K562 (cell line): ENCODE measurements around the gene FAM168B. TPM values are rescaled to one million over a fixed set of nuclear protein-coding genes. Genes with fewer than 3 reads are reported as not detected.

ENCODE experiments used
- ATAC-seq: fragments of 200-7000 bp; cut with Tn5 transposase; 3 replicates; pipeline ENCODE4 v1.9.1; 2020; ENCODE audit warnings: moderate library complexity
- BruUV-seq: library from RNA; stranded (reverse); fragments of 400-500 nt; replicated peaks from 2 replicates; lab custom pipeline; 2021; lab: Mats Ljungman, UMichigan
- CTCF ChIA-PET: fragments of 300-600 bp; formaldehyde crosslinking; extraction: SDS; loops from one replicate; lab custom pipeline; 2021; ENCODE audit warnings: low intra/inter-chr PET ratio; lab: Yijun Ruan, JAX
- POLR2A ChIA-PET: fragments of 300-600, 350-650 bp; sonication (Branson Sonifier 250); formaldehyde crosslinking; extraction: SDS; loops from one replicate; lab custom pipeline; 2021; ENCODE audit warnings: antibody characterized with exemption, inconsistent platforms; lab: Yijun Ruan, JAX
- DNase-seq, 4 experiments: peaks; one replicate each; pipeline versions ENCODE4 v3.0.0 to v3.0.0-alpha.2; 2011 to 2018; ENCODE audit warnings: low spot score in 3 of 4, mixed read lengths in 3 of 4; ENCODE audit errors: extremely low read depth in 1 of 4
- FAIRE-seq: peaks from 2 replicates; lab custom pipeline; 2011; peaks lifted over from hg19 to GRCh38; lab: Jason Lieb, UNC
- H2AFZ ChIP-seq: 2 replicates; pipeline ENCODE4 v1.6.0; 2011; ENCODE audit warnings: low read depth, low read length, control low read depth, inconsistent platforms
- H3K27ac ChIP-seq: fragments of 200-600 bp; 3 replicates; pipeline ENCODE4 v1.8.0; 2011; ENCODE audit warnings: low read depth, mild to moderate bottlenecking, control low read depth, inconsistent platforms, low read length, moderate library complexity, mixed read lengths; ENCODE audit errors: extremely low read depth
- H3K27me3 ChIP-seq, 2 experiments: fragments of 300-600 bp in 1 of 2; 2 replicates in 1 of 2; 3 replicates in 1 of 2; pipeline versions ENCODE4 v1.6.0 to v1.8.0; 2011; ENCODE audit warnings: inconsistent platforms in 2 of 2, low read length in 2 of 2, mild to moderate bottlenecking in 1 of 2, mixed read lengths in 1 of 2, moderate library complexity in 1 of 2; ENCODE audit not compliant: control insufficient read depth in 2 of 2, insufficient read depth in 2 of 2
- H3K36me3 ChIP-seq: fragments of 300-600 bp; 3 replicates; pipeline ENCODE4 v1.8.0; 2011; ENCODE audit warnings: mild to moderate bottlenecking, low read length, inconsistent platforms; ENCODE audit not compliant: control insufficient read depth, insufficient read depth
- H3K4me1 ChIP-seq, 2 experiments: fragments of 200-600 bp in 1 of 2; replicated peaks in 1 of 2; 2 replicates in 1 of 2; 3 replicates in 1 of 2; pipeline versions ENCODE4 v1.5.1 to v1.8.0; 2011; ENCODE audit warnings: inconsistent platforms in 2 of 2, low read length in 2 of 2, mild to moderate bottlenecking in 1 of 2, mixed read lengths in 1 of 2, moderate library complexity in 1 of 2; ENCODE audit not compliant: control insufficient read depth in 2 of 2, insufficient read depth in 2 of 2
- H3K4me2 ChIP-seq: 2 replicates; pipeline ENCODE4 v1.6.1; 2011; ENCODE audit warnings: low read length, control low read depth, inconsistent platforms, mixed read lengths; ENCODE audit not compliant: insufficient read depth
- H3K4me3 ChIP-seq: fragments of 200-600 bp; sonication (generic), shearing (Covaris generic); 2 replicates; pipeline ENCODE4 v1.5.1; 2016; ENCODE audit warnings: control low read depth, inconsistent platforms
- H3K79me2 ChIP-seq: fragments of 200-600 bp; 3 replicates; pipeline ENCODE4 v1.8.0; 2011; ENCODE audit warnings: low read length, inconsistent platforms; ENCODE audit not compliant: control insufficient read depth, insufficient read depth
- H3K9ac ChIP-seq, 2 experiments: 2 replicates each; pipeline versions ENCODE4 v1.6.0 to v1.6.1; 2011; ENCODE audit warnings: low read depth in 2 of 2, low read length in 2 of 2, control low read depth in 1 of 2, inconsistent platforms in 1 of 2, mild to moderate bottlenecking in 1 of 2, mixed read lengths in 1 of 2; ENCODE audit not compliant: insufficient read depth in 1 of 2
- H3K9me1 ChIP-seq: one replicate; pipeline ENCODE4 v1.6.0; 2011; ENCODE audit warnings: inconsistent platforms, mild to moderate bottlenecking, low read length, moderate library complexity; ENCODE audit not compliant: control insufficient read depth, insufficient read depth
- H3K9me3 ChIP-seq: replicated peaks from 2 replicates; pipeline ENCODE4 v1.5.1; 2011; ENCODE audit warnings: low read depth, low read length, inconsistent platforms; ENCODE audit not compliant: control insufficient read depth, insufficient read depth
- H4K20me1 ChIP-seq: replicated peaks from 2 replicates; pipeline ENCODE4 v1.6.1; 2011; ENCODE audit warnings: low read length, inconsistent platforms, mixed read lengths; ENCODE audit not compliant: control insufficient read depth, insufficient read depth
- NR0B1 ChIP-seq: fragments of 450-650 bp; IDR thresholded peaks from one replicate; pipeline ENCODE4 v1.6.1; 2018; ENCODE audit warnings: mild to moderate bottlenecking, moderate library complexity; ENCODE audit not compliant: partially characterized antibody
- PCBP1 ChIP-seq: fragments of 200-400 bp; formaldehyde crosslinking; IDR thresholded peaks from 2 replicates; pipeline ENCODE4 v1.6.1; 2018; ENCODE audit warnings: mild to moderate bottlenecking, low read depth, low read length; ENCODE audit not compliant: poor library complexity, severe bottlenecking
- PHTF2 ChIP-seq: fragments of 250-450 bp; sonication (Bioruptor Pico); IDR thresholded peaks from 2 replicates; pipeline ENCODE4 v1.5.0; 2021; ENCODE audit warnings: mild to moderate bottlenecking
- PREB ChIP-seq: sonication (generic); formaldehyde crosslinking; IDR thresholded peaks from 2 replicates; pipeline ENCODE4 v1.8.1; 2023; ENCODE audit warnings: mild to moderate bottlenecking, missing genetic modification reagents
- RBM25 ChIP-seq: fragments of 200-400 bp; formaldehyde crosslinking; IDR thresholded peaks from 2 replicates; pipeline ENCODE4 v1.6.1; 2018; ENCODE audit warnings: low read length, low read depth, moderate library complexity; ENCODE audit not compliant: severe bottlenecking
- SIN3A ChIP-seq, 2 experiments: fragments of 150-350 bp in 1 of 2; IDR thresholded peaks; 2 replicates each; pipeline ENCODE4 v1.6.1; 2011 to 2016; ENCODE audit warnings: borderline replicate concordance in 2 of 2, low read depth in 2 of 2, low read length in 2 of 2, mild to moderate bottlenecking in 2 of 2, moderate library complexity in 2 of 2; ENCODE audit not compliant: control insufficient read depth in 1 of 2
- TRIM25 ChIP-seq: fragments of 450-650 bp; IDR thresholded peaks from 2 replicates; pipeline ENCODE4 v1.7.0; 2016; ENCODE audit warnings: borderline replicate concordance
- TSC22D4 ChIP-seq: fragments of 450-650 bp; IDR thresholded peaks from 2 replicates; pipeline ENCODE4 v1.6.1; 2016; ENCODE audit warnings: missing genetic modification characterization, missing biosample characterization, control low read depth
- XRCC3 ChIP-seq: fragments of 450-650 bp; IDR thresholded peaks from 2 replicates; pipeline ENCODE4 v1.6.1; 2017; ENCODE audit warnings: mild to moderate bottlenecking, moderate library complexity
- ZBTB43 ChIP-seq: sonication (generic); formaldehyde crosslinking; IDR thresholded peaks from 2 replicates; pipeline ENCODE4 v1.8.0; 2023; ENCODE audit warnings: mild to moderate bottlenecking, missing genetic modification reagents
- ZBTB9 ChIP-seq: fragments of 450-650 bp; formaldehyde crosslinking; IDR thresholded peaks from 2 replicates; pipeline ENCODE4 v1.4.0; 2020; ENCODE audit warnings: mild to moderate bottlenecking, moderate library complexity
- ZNF347 ChIP-seq: fragments of 450-650 bp; formaldehyde crosslinking; IDR thresholded peaks from 2 replicates; pipeline ENCODE4 v1.4.0; 2020; ENCODE audit warnings: low read depth, mild to moderate bottlenecking, moderate library complexity
- ZNF551 ChIP-seq: fragments of 250-450 bp; sonication (Bioruptor Pico); IDR thresholded peaks from 2 replicates; pipeline ENCODE4 v1.5.0; 2021; ENCODE audit warnings: mild to moderate bottlenecking, moderate library complexity
- ZNF586 ChIP-seq: fragments of 450-650 bp; formaldehyde crosslinking; conservative IDR thresholded peaks from 2 replicates; pipeline ENCODE4 v1.4.0; 2020; ENCODE audit warnings: mild to moderate bottlenecking, moderate library complexity
- ZZZ3 ChIP-seq: fragments of 450-650 bp; IDR thresholded peaks from 2 replicates; pipeline ENCODE4 v1.6.1; 2016; ENCODE audit warnings: antibody characterized with exemption, mild to moderate bottlenecking, moderate library complexity
- WGBS: fragments of 100-300 bp; shearing (Covaris generic); methylation state at CpG from one replicate; pipeline ENCODE4 v1.1.6; 2016; ENCODE audit warnings: low coverage, mixed read lengths; ENCODE audit not compliant: insufficient coverage; ENCODE audit errors: missing lambda C conversion rate; 5-methylcytosine and 5-hydroxymethylcytosine counted together
- in situ Hi-C: fragments of 300-500 bp; cut with MboI; formaldehyde crosslinking; loops from 4 replicates; pipeline ENCODE4 v1.15.0; 2018; ENCODE audit warnings: inconsistent platforms, mixed read lengths
- intact Hi-C: fragments of 100-400 bp; cut with micrococcal nuclease; formaldehyde crosslinking; loops from 2 replicates; pipeline ENCODE4 v1.14.2; 2022
- polyA plus RNA-seq, 8 experiments: library from polyadenylated mRNA; depleted of rRNA in 4 of 8; stranded (reverse) in 5 of 8; unstranded in 3 of 8; fragments of >200 nt; fragmentation: Nextera tagmentation in 2 of 8; fragmentation: Illumina TruSeq in 1 of 8; extraction: Ambion mirVana in 2 of 8; extraction: Trizol in 1 of 8; gene quantifications; 2 replicates each; pipeline versions ENCODE4 v1.2.1 to v1.2.3, GENCODE V29; 2011 to 2014; ENCODE audit warnings: inconsistent platforms in 1 of 8, missing spikeins in 1 of 8
- total RNA-seq, 7 experiments: library from RNA; depleted of rRNA in 6 of 7; stranded (reverse); fragments of >200 nt in 6 of 7; fragmentation: Illumina TruSeq in 2 of 7; extraction: Trizol in 2 of 7; gene quantifications; 2 replicates each; pipeline versions ENCODE4 v1.2.1 to v1.2.3, GENCODE V29; 2011 to 2021; ENCODE audit warnings: low replicate concordance in 1 of 7

Gene FAM168B
- total and polyA plus RNA-seq, 9 of the 15 experiments (the other 6 are each of a cell fraction or from before 2014, with no cell fraction given), result 3.3 to 76.0 (median 46.1) TPM

- H3K9me1 ChIP-seq, result peaks cover 4% of the 10 kb centered on the region
- 89% methylated on average over 2 of the region's 2 CpGs for WGBS
- H2AFZ ChIP-seq, result no peak overlapping the region
- FAIRE-seq, result no peak
- peaks cover 13% of the 10 kb centered on the region for H3K79me2 ChIP-seq
- CTCF ChIA-PET, result no interaction called here
- in situ Hi-C loops (no loop called here), intact Hi-C loops (no loop called here)
- no TSS peak for BruUV-seq
- H3K27ac ChIP-seq, result no peak overlapping the region
- H3K36me3 ChIP-seq, result peaks cover 78% of the 10 kb centered on the region
- no peaks in the 10 kb centered on the region for H3K9me3 ChIP-seq
- DNase-seq, result no peak
- no peak for ATAC-seq
- peaks cover 0 to 4% of the 10 kb centered on the region in 2 experiments; a peak in 2 of 5 replicates for H3K4me1 ChIP-seq
- no peak overlapping the region for H3K4me2 ChIP-seq
- H3K9ac ChIP-seq, result no peak overlapping the region
- no peaks in the 10 kb centered on the region for H3K27me3 ChIP-seq
- H4K20me1 ChIP-seq, result no peaks in the 10 kb centered on the region
- no peak overlapping the region for H3K4me3 ChIP-seq
- POLR2A ChIA-PET, result interaction anchor here (0.6 kb wide), 1 partner anchor 46 kb away, joined by 3 read pairs; no protein-coding TSS in a partner anchor
- TF ChIP-seq PREB, result no peak
- TF ChIP-seq ZZZ3, result no peak
- no peak for TF ChIP-seq XRCC3
- no peak for TF ChIP-seq PHTF2 (CRISPR knock-in tag)
- TF ChIP-seq TSC22D4 (tag), result no peak
- no peak for TF ChIP-seq SIN3A (IDR thresholded peaks at IDR 0.05; ENCODE audit: borderline replicate concordance in 2 of 2, control insufficient read depth in 1 of 2, low read depth in 2 of 2, low read length in 2 of 2)
- no peak for TF ChIP-seq RBM25
- no peak for TF ChIP-seq ZNF551 (CRISPR knock-in tag)
- no peak for TF ChIP-seq ZBTB43 (CRISPR knock-in tag)
- no peak for TF ChIP-seq ZNF347 (CRISPR knock-in tag)
- no peak for TF ChIP-seq PCBP1
- TF ChIP-seq NR0B1, result no peak
- no peak for TF ChIP-seq TRIM25
- TF ChIP-seq ZBTB9 (CRISPR knock-in tag), result no peak
- no peak for TF ChIP-seq ZNF586
Observed at GRCh38 chr2:131140581-131140980, 47.3 kb upstream of the FAM168B start.
